ENCODE measurements around the gene S1PR3. TPM values are rescaled to one million over a fixed set of nuclear protein-coding genes. Genes with fewer than 3 reads are reported as not detected.

Gene S1PR3
- polyA plus RNA-seq, 3 donors = 2.4 to 23.7 (median 16.3) TPM

GRCh38 chr9:89000973-89001916 is 10.0 kb downstream of the S1PR3 start:
- H3K27ac ChIP-seq (ENCODE audit: low read depth, low read length) = no peak overlapping the region
- WGBS, 3 donors = 29 to 32% (median 31%) methylated on average over 52 of the region's 52 CpGs

GRCh38 chr9:89001917-89002540 is 10.8 kb downstream of the S1PR3 start:
- H3K27ac ChIP-seq (ENCODE audit: low read depth, low read length) = no peak overlapping the region
- 92 to 93% (median 93%) methylated on average over 27 of the region's 27 CpGs for WGBS, 3 donors

GRCh38 chr9:89002987-89003386 is 11.7 kb downstream of the S1PR3 start:
- 82 to 92% (median 88%) methylated on average over 6 of the region's 6 CpGs for WGBS, 3 donors
- no peak overlapping the region for H3K27ac ChIP-seq (ENCODE audit: low read depth, low read length)

GRCh38 chr9:89005323-89005722 is 14.1 kb downstream of the S1PR3 start:
- 86 to 88% (median 87%) methylated on average over 9 of the region's 9 CpGs for WGBS, 3 donors
- H3K27ac ChIP-seq (ENCODE audit: low read depth, low read length) = no peak overlapping the region

- H3K27ac ChIP-seq (ENCODE audit: low read depth, low read length) = no peak overlapping the region
- 14 to 22% (median 18%) methylated on average over 2 of the region's 2 CpGs for WGBS, 3 donors
These were observed 15.0 kb downstream of the S1PR3 start for GRCh38 chr9:89006267-89006666.

- WGBS, 3 donors = 68 to 73% (median 70%) methylated on average over 9 of the region's 9 CpGs
- no peak overlapping the region for H3K27ac ChIP-seq (ENCODE audit: low read depth, low read length)
These were observed 16.0 kb downstream of the S1PR3 start for GRCh38 chr9:89006996-89007967.

GRCh38 chr9:89008055-89008743 is 16.9 kb downstream of the S1PR3 start:
- WGBS, 3 donors = 79 to 92% (median 84%) methylated on average over 9 of the region's 9 CpGs
- no peak overlapping the region for H3K27ac ChIP-seq (ENCODE audit: low read depth, low read length)

GRCh38 chr9:89008744-89009545 is 17.7 kb downstream of the S1PR3 start:
- 68 to 78% (median 74%) methylated on average over 12 of the region's 12 CpGs for WGBS, 3 donors
- no peak overlapping the region for H3K27ac ChIP-seq (ENCODE audit: low read depth, low read length)

GRCh38 chr9:89009546-89009840 is 18.2 kb downstream of the S1PR3 start:
- no peak overlapping the region for H3K27ac ChIP-seq (ENCODE audit: low read depth, low read length)
- WGBS, 3 donors = 92 to 94% (median 92%) methylated on average over 9 of the region's 9 CpGs

- H3K27ac ChIP-seq (ENCODE audit: low read depth, low read length) = no peak overlapping the region
- 79 to 81% (median 79%) methylated on average over 10 of the region's 10 CpGs for WGBS, 3 donors
These were observed 18.8 kb downstream of the S1PR3 start for GRCh38 chr9:89010056-89010455.

- H3K27ac ChIP-seq (ENCODE audit: low read depth, low read length) = no peak overlapping the region
- WGBS, 3 donors = 74 to 81% (median 76%) methylated on average over 6 of the region's 6 CpGs
These were observed 19.4 kb downstream of the S1PR3 start for GRCh38 chr9:89010526-89011111.

GRCh38 chr9:89011683-89012082 is 20.4 kb downstream of the S1PR3 start:
- H3K27ac ChIP-seq (ENCODE audit: low read depth, low read length) = no peak overlapping the region
- WGBS, 3 donors = 91 to 98% (median 97%) methylated on average over 2 of the region's 2 CpGs

GRCh38 chr9:89012294-89013042 is 21.2 kb downstream of the S1PR3 start:
- no peak overlapping the region for H3K27ac ChIP-seq (ENCODE audit: low read depth, low read length)
- 83 to 90% (median 90%) methylated on average over 13 of the region's 13 CpGs for WGBS, 3 donors

GRCh38 chr9:89013660-89014059 is 22.4 kb downstream of the S1PR3 start:
- 75 to 96% (median 90%) methylated on average over 1 of the region's 1 CpG for WGBS, 3 donors
- H3K27ac ChIP-seq (ENCODE audit: low read depth, low read length) = no peak overlapping the region

GRCh38 chr9:89014153-89014552 is 22.9 kb downstream of the S1PR3 start:
- H3K27ac ChIP-seq (ENCODE audit: low read depth, low read length) = no peak overlapping the region
- WGBS, 3 donors = 89 to 96% (median 91%) methylated on average over 7 of the region's 7 CpGs

GRCh38 chr9:89015336-89015735 is 24.1 kb downstream of the S1PR3 start:
- WGBS, 3 donors = 90 to 96% (median 92%) methylated on average over 2 of the region's 2 CpGs

More at GRCh38 chr9:89015336-89015735, 24.1 kb downstream of the S1PR3 start:
- no peak overlapping the region for H3K27ac ChIP-seq (ENCODE audit: low read depth, low read length)

Data from adipose tissue (tissue), 3 donors.